ACC112 (cell line): ENCODE measurements around the gene TATDN2.
"Not testable (repeated sequence)": the region's sequence is repeated elsewhere in the genome, so short reads cannot be mapped to it uniquely, and the experiment has no call there.

Experiments used
- H2AFZ ChIP-seq: fragments of 200-600 bp; sonication (generic); one replicate; pipeline ENCODE4 v1.6.0; 2017; ENCODE audit warnings: antibody characterized with exemption, low read length; ENCODE audit not compliant: unreplicated experiment
- H3K27ac ChIP-seq: fragments of 200-600 bp; sonication (generic); 2 replicates; pipeline ENCODE4 v1.5.1; 2014; ENCODE audit warnings: low read depth, mild to moderate bottlenecking, antibody characterized with exemption, low read length, moderate library complexity
- H3K27me3 ChIP-seq: fragments of 200-600 bp; sonication (generic); 2 replicates; pipeline ENCODE4 v1.6.1; 2014; ENCODE audit warnings: mild to moderate bottlenecking, antibody characterized with exemption, low read length, moderate library complexity, mixed read lengths; ENCODE audit not compliant: insufficient read depth
- H3K36me3 ChIP-seq: fragments of 200-600 bp; sonication (generic); 2 replicates; pipeline ENCODE4 v1.6.1; 2016; ENCODE audit warnings: mild to moderate bottlenecking, antibody characterized with exemption, low read length, moderate library complexity, mixed read lengths; ENCODE audit not compliant: insufficient read depth
- H3K4me1 ChIP-seq: fragments of 200-600 bp; sonication (generic); one replicate; pipeline ENCODE4 v1.6.1; 2016; ENCODE audit warnings: low read length, mixed read lengths; ENCODE audit not compliant: insufficient read depth, unreplicated experiment, control insufficient read depth
- H3K4me3 ChIP-seq: fragments of 200-600 bp; sonication (generic); 2 replicates; pipeline ENCODE4 v1.5.1; 2014; ENCODE audit warnings: mild to moderate bottlenecking, low read depth, low read length
- H3K79me2 ChIP-seq: fragments of 200-600 bp; sonication (generic); one replicate; pipeline ENCODE4 v1.6.0; 2016; ENCODE audit warnings: low read length; ENCODE audit not compliant: control insufficient read depth, unreplicated experiment, insufficient read depth

The TATDN2 gene

DNA sequence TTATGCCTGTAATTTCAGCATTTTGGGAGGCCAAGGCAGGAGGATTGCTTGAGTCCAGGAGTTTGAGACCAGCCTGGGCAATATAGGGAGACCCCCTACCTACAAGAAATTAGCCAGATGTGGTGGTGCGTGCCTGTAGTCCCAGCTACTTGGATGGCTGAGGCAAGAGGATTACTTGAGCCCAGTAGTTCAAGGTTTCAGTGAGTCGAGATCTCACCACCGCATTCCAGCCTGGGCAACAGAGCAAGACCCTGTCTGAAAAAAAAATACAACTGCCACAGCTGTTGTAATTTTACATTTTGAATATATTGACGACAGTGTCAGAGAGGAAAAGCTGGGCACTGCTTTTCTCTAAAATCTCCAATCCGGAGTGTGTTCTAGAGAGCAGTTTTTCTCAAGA lies 21.2 kb downstream of the TATDN2 start:
- H3K79me2 ChIP-seq: peaks cover 82% of the 10 kb centered on the region
- H3K27me3 ChIP-seq: no peaks in the 10 kb centered on the region
- peaks cover 26% of the 10 kb centered on the region; the same call in 1 of the 2 replicates for H3K36me3 ChIP-seq
- no peak overlapping the region for H3K27ac ChIP-seq
- H2AFZ ChIP-seq: no peak overlapping the region
- no peak overlapping the region for H3K4me3 ChIP-seq
- peaks cover 11% of the 10 kb centered on the region for H3K4me1 ChIP-seq

DNA sequence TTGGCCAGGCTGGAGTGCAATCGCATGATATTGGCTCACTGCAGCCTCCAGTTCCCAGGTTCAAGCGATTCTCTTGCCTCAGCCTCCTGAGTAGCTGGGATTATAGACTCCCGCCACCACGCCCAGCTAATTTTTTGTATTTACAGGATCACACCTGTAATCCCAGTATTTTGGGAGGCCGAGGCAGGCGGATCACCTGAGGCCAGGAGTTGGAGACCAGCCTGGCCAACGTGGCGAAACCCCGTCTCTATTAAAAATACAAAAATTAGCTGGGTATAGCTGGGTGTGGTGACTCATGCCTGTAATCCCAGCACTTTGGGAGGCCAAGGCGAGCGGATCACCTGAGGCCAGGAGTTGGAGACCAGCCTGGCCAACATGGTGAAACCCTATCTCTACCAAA lies 24.2 kb downstream of the TATDN2 start:
- H2AFZ ChIP-seq, H3K4me3 ChIP-seq, H3K27ac ChIP-seq, H3K27me3 ChIP-seq, H3K4me1 ChIP-seq: not testable (repeated sequence)
- Histone ChIP-seq H3K36me3 (peaks cover 18% of the 10 kb centered on the region; the same call in 1 of the 2 replicates), H3K79me2 (peaks cover 71% of the 10 kb centered on the region)

DNA sequence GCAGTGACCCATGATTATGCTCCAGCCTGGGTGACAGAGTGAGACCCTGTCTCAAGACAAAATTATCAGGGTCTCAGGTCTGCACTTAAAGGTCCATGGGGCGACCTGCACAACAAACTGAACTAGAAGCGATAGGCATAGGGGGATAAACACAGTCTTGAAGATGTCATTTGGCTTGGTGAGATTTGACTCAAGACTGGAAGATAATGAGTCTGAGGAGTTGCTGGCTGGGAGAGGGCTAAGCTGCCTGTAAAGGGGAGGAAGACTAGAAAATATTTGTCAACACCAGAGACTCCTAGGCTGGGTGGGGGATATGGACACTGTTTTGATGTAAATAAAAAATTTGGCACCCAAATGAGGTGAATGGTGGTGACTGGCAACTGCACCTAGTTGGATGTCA lies 24.7 kb downstream of the TATDN2 start:
- H2AFZ ChIP-seq: no peak overlapping the region
- H3K27ac ChIP-seq: no peak overlapping the region
- peaks cover 15% of the 10 kb centered on the region; the same call in 1 of the 2 replicates for H3K36me3 ChIP-seq
- peaks cover 4% of the 10 kb centered on the region for H3K4me1 ChIP-seq
- H3K79me2 ChIP-seq: peaks cover 66% of the 10 kb centered on the region
- no peaks in the 10 kb centered on the region for H3K27me3 ChIP-seq
- H3K4me3 ChIP-seq: no peak overlapping the region

DNA sequence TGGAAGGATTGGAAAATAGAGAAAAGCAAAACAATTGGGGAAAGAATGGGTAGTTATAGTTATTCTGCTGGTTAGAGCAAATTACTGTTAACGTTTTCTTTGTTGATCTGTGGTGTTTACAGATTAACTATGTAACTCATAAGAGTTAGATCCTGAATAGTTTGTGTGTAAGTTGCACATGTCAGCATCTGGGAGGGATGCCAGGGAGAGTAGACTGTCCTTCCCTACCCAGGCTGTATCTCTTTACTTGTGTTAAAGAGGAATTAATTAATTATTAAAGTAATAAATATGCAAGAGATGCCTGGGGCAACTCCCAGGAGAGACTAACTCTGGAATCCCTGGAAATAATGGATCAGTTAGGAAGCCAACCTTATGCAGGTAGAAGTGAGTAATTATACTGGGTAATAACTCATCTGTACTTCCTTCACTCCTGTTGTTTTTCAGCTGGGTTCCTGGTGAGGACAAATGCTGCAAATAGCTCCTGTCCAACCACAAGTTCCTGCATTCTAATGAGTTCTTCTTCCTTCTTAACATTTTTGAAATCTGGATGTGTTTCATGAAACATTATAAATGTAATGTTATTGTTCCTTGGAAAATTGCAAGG lies 25.5 kb downstream of the TATDN2 start:
- peaks cover 13% of the 10 kb centered on the region; the same call in 1 of the 2 replicates for H3K36me3 ChIP-seq
- peaks cover 58% of the 10 kb centered on the region for H3K79me2 ChIP-seq
- H3K4me3 ChIP-seq: no peak overlapping the region
- H3K27ac ChIP-seq: no peak overlapping the region
- no peaks in the 10 kb centered on the region for H3K4me1 ChIP-seq
- H2AFZ ChIP-seq: no peak overlapping the region
- H3K27me3 ChIP-seq: no peaks in the 10 kb centered on the region

DNA sequence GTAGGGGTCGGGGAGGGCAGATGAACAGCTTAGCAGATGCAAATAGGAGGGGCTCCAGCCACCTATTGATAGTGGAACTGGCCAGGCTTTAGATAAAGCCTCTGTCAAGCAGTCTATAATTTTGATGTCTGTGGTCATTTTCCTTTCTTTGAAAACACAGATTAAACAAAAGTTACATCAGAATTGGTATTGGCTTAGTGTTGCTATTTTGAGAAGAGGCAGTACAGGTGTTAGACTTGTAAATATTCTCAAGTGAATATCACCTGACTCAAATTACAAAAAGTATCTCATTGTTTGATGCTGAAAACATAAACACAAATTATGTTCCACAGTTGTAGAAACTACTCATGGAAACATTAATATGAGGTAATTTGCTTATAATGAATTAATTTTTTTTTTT lies 26.3 kb downstream of the TATDN2 start:
- Histone ChIP-seq H3K27ac (no peak overlapping the region), H3K4me3 (no peak overlapping the region), H3K27me3 (no peaks in the 10 kb centered on the region), H3K79me2 (peaks cover 50% of the 10 kb centered on the region), H3K4me1 (no peaks in the 10 kb centered on the region), H3K36me3 (peaks cover 10% of the 10 kb centered on the region; the same call in 1 of the 2 replicates), H2AFZ (no peak overlapping the region)

DNA sequence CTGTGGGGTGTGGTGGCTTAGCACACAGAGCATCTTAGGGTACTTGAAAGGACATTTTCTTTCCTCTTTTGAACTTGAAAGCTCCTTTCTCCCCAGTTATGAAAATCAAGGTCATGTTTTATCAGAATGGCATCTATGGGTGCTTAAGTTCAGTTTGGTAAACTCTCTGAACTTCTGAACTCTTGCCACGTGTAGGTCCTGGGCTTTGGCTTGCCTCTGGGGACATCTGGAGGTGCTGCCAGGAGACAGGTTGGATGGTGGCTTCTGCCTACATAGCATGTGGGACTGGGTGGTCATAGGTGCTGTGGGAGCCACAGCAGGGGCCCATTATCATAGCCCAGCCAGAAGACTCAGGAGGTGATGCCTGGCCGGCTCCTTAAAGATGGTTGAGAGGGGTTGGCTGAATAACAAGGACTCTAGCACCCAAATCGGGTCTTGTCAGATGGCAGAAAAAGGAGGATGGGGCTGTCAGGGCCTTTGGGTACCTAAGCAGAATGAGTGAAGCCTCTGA lies 28.9 kb downstream of the TATDN2 start:
- Histone ChIP-seq H3K27me3 (no peaks in the 10 kb centered on the region), H3K79me2 (peaks cover 28% of the 10 kb centered on the region), H3K27ac (no peak overlapping the region), H3K36me3 (no peaks in the 10 kb centered on the region), H3K4me1 (peaks cover 7% of the 10 kb centered on the region), H3K4me3 (no peak overlapping the region), H2AFZ (no peak overlapping the region)

DNA sequence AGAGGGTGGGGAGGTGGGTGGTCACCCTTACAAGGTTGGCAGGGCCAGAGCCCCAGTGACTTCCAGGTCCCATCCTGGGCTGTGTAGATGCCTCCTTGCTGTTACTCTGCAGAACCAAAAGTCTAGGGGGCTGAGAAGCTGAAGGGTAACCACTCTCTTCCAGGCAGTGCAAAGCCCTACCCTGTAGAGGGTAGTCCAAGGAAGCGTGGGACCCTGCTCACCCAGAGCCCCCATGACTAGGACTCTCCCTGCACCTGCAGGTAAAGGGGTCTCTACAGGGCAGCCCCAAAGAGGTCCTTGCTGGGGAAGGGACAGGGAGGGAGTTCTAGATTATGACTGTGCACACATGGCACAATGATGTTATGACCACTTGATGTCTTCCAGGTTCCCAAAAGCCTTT lies 30.2 kb downstream of the TATDN2 start:
- Histone ChIP-seq H3K27ac (no peak overlapping the region), H3K79me2 (peaks cover 23% of the 10 kb centered on the region), H3K4me1 (peaks cover 10% of the 10 kb centered on the region), H3K27me3 (no peaks in the 10 kb centered on the region), H2AFZ (no peak overlapping the region), H3K36me3 (0 out of 2 replicates have a peak, but pooled peaks cover 2% of the 10 kb centered on the region), H3K4me3 (no peak overlapping the region)

DNA sequence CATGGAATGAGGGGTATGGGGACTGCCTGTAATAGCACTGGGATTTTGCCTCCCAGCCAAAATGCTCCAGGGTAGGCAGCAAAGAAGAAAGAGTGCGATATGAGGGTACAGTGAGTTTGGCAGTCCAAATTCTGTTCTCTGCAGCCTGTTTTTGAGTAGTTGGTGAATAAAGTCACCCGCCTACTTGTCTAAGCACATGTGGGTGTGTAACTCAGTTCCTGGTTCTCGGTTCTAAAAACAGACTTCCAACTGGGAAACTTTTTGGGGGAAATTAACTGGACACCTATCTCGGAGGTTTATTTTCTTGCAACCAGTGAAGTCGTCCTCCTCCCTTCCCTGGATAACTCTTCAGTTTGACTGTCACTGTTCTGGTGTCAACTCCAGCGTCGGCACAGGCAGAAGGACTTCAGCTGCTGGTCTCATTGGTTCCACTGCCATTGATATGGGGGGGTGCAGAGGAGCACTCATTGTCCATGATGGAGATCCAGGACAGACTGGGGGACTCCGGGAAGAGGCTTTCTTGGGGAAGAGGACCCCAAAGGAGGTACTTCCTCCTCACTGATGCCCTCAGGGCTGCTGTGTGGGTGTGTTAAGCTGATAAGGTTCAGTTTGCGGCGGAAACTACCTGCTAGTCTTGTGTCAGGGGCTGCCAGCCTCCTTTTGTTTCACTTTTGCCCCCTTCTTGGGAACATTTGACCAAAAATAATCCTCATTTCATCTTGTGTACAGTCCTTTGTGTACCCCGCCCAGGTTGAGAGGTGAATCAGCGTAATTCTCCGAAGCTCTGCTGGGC lies 31.3 kb downstream of the TATDN2 start:
- Histone ChIP-seq H2AFZ (no peak overlapping the region), H3K79me2 (peaks cover 12% of the 10 kb centered on the region), H3K36me3 (0 out of 2 replicates have a peak, but pooled peaks cover 5% of the 10 kb centered on the region), H3K27ac (no peak overlapping the region), H3K27me3 (no peaks in the 10 kb centered on the region), H3K4me1 (peaks cover 10% of the 10 kb centered on the region), H3K4me3 (no peak overlapping the region)

DNA sequence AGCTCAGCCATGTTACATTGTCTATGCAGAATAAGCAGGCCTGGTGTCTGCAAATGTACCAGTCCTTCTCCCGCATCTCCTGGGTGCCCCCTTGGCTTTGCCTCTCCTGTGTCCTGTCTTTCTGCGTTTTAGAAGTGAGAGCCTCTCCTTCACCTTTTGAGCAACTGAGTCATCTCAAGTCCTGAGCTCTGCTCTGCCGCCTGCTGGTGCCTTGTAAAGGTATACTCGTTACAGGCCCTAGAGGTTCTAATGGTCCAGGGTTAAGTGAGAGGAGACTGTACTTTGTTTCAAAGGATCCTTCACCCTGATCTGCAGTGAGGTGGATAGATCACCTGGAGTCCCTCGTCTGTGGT lies 31.9 kb downstream of the TATDN2 start:
- 0 out of 2 replicates have a peak, but pooled peaks cover 5% of the 10 kb centered on the region for H3K36me3 ChIP-seq
- peaks cover 10% of the 10 kb centered on the region for H3K4me1 ChIP-seq
- H3K79me2 ChIP-seq: peaks cover 8% of the 10 kb centered on the region
- H3K27ac ChIP-seq: no peak overlapping the region
- no peaks in the 10 kb centered on the region for H3K27me3 ChIP-seq
- H2AFZ ChIP-seq: no peak overlapping the region
- H3K4me3 ChIP-seq: no peak overlapping the region

DNA sequence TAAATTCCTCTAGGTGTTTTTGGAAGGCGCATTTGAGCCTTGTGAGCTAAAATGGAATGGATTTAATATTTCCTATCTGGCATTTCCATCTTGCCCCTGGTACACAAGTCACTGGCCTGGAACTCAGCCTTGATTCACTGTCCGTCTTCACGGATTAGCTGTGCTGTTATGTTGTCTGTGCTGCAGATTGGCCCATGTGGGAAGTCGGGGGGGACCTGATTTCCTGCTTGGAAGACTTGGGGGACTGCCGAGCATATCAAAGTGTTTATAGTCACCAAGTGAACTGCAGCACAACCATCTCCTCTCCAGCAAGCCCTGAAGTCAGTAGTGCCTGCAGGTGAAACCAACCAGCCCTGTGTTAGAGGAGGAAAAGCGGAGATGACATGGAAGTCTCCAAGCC lies 32.3 kb downstream of the TATDN2 start:
- H2AFZ ChIP-seq: no peak overlapping the region
- peaks cover 10% of the 10 kb centered on the region for H3K4me1 ChIP-seq
- no peaks in the 10 kb centered on the region for H3K27me3 ChIP-seq
- no peak overlapping the region for H3K27ac ChIP-seq
- H3K4me3 ChIP-seq: no peak overlapping the region
- peaks cover 7% of the 10 kb centered on the region for H3K79me2 ChIP-seq
- H3K36me3 ChIP-seq: 0 out of 2 replicates have a peak, but pooled peaks cover 5% of the 10 kb centered on the region
